Neuronal stem cell (in vitro differentiated cells): ENCODE measurements around the gene MYG1.

ENCODE experiments used
- DNase-seq: peaks from one replicate; pipeline ENCODE4 v3.0.0-alpha.2; 2013; ENCODE audit warnings: low spot score
- H2AFZ ChIP-seq: one replicate; pipeline ENCODE4 v1.6.1; 2013; ENCODE audit warnings: mild to moderate bottlenecking, low read length, inconsistent platforms
- H2AK5ac ChIP-seq: 2 replicates; pipeline ENCODE4 v1.6.1; 2013; ENCODE audit warnings: low read depth, mild to moderate bottlenecking, inconsistent platforms, low read length, moderate library complexity, mixed read lengths
- H2BK120ac ChIP-seq: 2 replicates; pipeline ENCODE4 v1.6.1; 2013; ENCODE audit warnings: low read depth, mild to moderate bottlenecking, inconsistent platforms, low read length, moderate library complexity, mixed read lengths
- H2BK12ac ChIP-seq: one replicate; pipeline ENCODE4 v1.6.1; 2013; ENCODE audit warnings: low read length, inconsistent platforms
- H2BK15ac ChIP-seq: 2 replicates; pipeline ENCODE4 v1.6.1; 2013; ENCODE audit warnings: mild to moderate bottlenecking, low read length, inconsistent platforms, mixed read lengths
- H2BK5ac ChIP-seq: one replicate; pipeline ENCODE4 v1.6.1; 2013; ENCODE audit warnings: inconsistent platforms, mild to moderate bottlenecking, low read length, moderate library complexity
- H3K14ac ChIP-seq: one replicate; pipeline ENCODE4 v1.6.1; 2013; ENCODE audit warnings: low read length, inconsistent platforms
- H3K18ac ChIP-seq: 2 replicates; pipeline ENCODE4 v1.6.1; 2013; ENCODE audit warnings: low read length, inconsistent platforms
- H3K23ac ChIP-seq: 2 replicates; pipeline ENCODE4 v1.6.1; 2013; ENCODE audit warnings: low read depth, mild to moderate bottlenecking, mixed read lengths, low read length, inconsistent platforms; ENCODE audit not compliant: poor library complexity
- H3K27ac ChIP-seq: replicated peaks from 3 replicates; pipeline ENCODE4 v1.5.1; 2013; ENCODE audit warnings: low read length, inconsistent platforms
- H3K27me3 ChIP-seq, 3 experiments: 2 replicates each; pipeline ENCODE4 v1.6.1; 2013; ENCODE audit warnings: low read length in 3 of 3, mild to moderate bottlenecking in 2 of 3, inconsistent platforms in 1 of 3, low read depth in 1 of 3, mixed read lengths in 1 of 3, moderate library complexity in 1 of 3; ENCODE audit not compliant: control insufficient read depth in 3 of 3, insufficient read depth in 3 of 3
- H3K36me3 ChIP-seq, 2 donors: replicated peaks in 1 of 2; 2 replicates each; pipeline ENCODE4 v1.6.1; 2013; ENCODE audit warnings: low read length in 2 of 2; ENCODE audit not compliant: control insufficient read depth in 2 of 2, insufficient read depth in 2 of 2
- H3K4ac ChIP-seq: 2 replicates; pipeline ENCODE4 v1.6.1; 2013; ENCODE audit warnings: inconsistent platforms, mild to moderate bottlenecking, low read length, moderate library complexity
- H3K4me1 ChIP-seq, 2 donors: 1 replicate in 1 of 2; 2 replicates in 1 of 2; pipeline ENCODE4 v1.6.1; 2013; ENCODE audit warnings: low read length in 2 of 2, low read depth in 1 of 2; ENCODE audit not compliant: control insufficient read depth in 2 of 2, insufficient read depth in 1 of 2
- H3K4me2 ChIP-seq: one replicate; pipeline ENCODE4 v1.6.1; 2013; ENCODE audit warnings: mild to moderate bottlenecking, low read length, inconsistent platforms; ENCODE audit not compliant: insufficient read depth, poor library complexity, severe bottlenecking
- H3K4me3 ChIP-seq, 2 donors: 2 replicates each; pipeline ENCODE4 v1.5.1; 2013; ENCODE audit warnings: low read length in 2 of 2, mild to moderate bottlenecking in 2 of 2, inconsistent platforms in 1 of 2, moderate library complexity in 1 of 2
- H3K79me1 ChIP-seq: one replicate; pipeline ENCODE4 v1.6.1; 2013; ENCODE audit warnings: low read depth, mild to moderate bottlenecking, inconsistent platforms, low read length, moderate library complexity
- H3K9ac ChIP-seq: one replicate; pipeline ENCODE4 v1.6.1; 2013; ENCODE audit warnings: mild to moderate bottlenecking, low read depth, low read length, inconsistent platforms; ENCODE audit not compliant: poor library complexity
- H3K9me3 ChIP-seq, 2 donors: replicated peaks in 1 of 2; 2 replicates each; pipeline versions ENCODE3 to v1.6.1; 2013; ENCODE audit warnings: low read length in 2 of 2, mild to moderate bottlenecking in 2 of 2, inconsistent platforms in 1 of 2, low read depth in 1 of 2, mixed read lengths in 1 of 2, moderate library complexity in 1 of 2; ENCODE audit not compliant: control insufficient read depth in 2 of 2, insufficient read depth in 1 of 2
- H4K8ac ChIP-seq: one replicate; pipeline ENCODE4 v1.6.1; 2013; ENCODE audit warnings: low read depth, mild to moderate bottlenecking, inconsistent platforms, low read length, moderate library complexity
- H4K91ac ChIP-seq: one replicate; pipeline ENCODE4 v1.6.1; 2013; ENCODE audit warnings: low read length, low read depth, mild to moderate bottlenecking, inconsistent platforms; ENCODE audit not compliant: poor library complexity
- WGBS, 2 donors: extraction: QIAGEN DNeasy Blood & Tissue Kit; methylation state at CpG; one replicate each; pipeline ENCODE4 v1.1.7; 2013; ENCODE audit warnings: missing lambda C conversion rate in 2 of 2, mixed read lengths in 1 of 2; ENCODE audit not compliant: insufficient read length in 2 of 2, insufficient replicate concordance in 1 of 2; ENCODE audit errors: extremely low coverage in 2 of 2; 5-methylcytosine and 5-hydroxymethylcytosine counted together

MYG1 gene

GRCh38 chr12:53308276-53308675 is 8.8 kb downstream of the MYG1 start:
- H2AFZ ChIP-seq, result no peak overlapping the region
- no peak overlapping the region for H2BK15ac ChIP-seq
- no peak overlapping the region for H3K27ac ChIP-seq
- H3K4ac ChIP-seq, result no peak overlapping the region
- no peak for DNase-seq
- no peak overlapping the region for H2BK5ac ChIP-seq
- no peak overlapping the region for H3K4me3 ChIP-seq
- no peak overlapping the region for H3K14ac ChIP-seq
- H3K36me3 ChIP-seq, result peaks cover 45 to 69% of the 10 kb centered on the region in 2 donors
- no peak overlapping the region for H3K23ac ChIP-seq
- no CpG with 5 or more reads among the region's 4 CpGs for WGBS, 2 donors
- no peak overlapping the region for H2BK12ac ChIP-seq
- no peak overlapping the region for H4K8ac ChIP-seq
- H3K9me3 ChIP-seq, result no peaks in the 10 kb centered on the region
- H3K27me3 ChIP-seq, result no peaks in the 10 kb centered on the region
- H3K18ac ChIP-seq, result no peak overlapping the region
- H3K79me1 ChIP-seq, result no peaks in the 10 kb centered on the region
- no peaks in the 10 kb centered on the region for H3K4me1 ChIP-seq
- H4K91ac ChIP-seq, result no peak overlapping the region
- no peak overlapping the region for H2BK120ac ChIP-seq
- no peak overlapping the region for H2AK5ac ChIP-seq
- no peak overlapping the region for H3K4me2 ChIP-seq
- no peak overlapping the region for H3K9ac ChIP-seq

DNA sequence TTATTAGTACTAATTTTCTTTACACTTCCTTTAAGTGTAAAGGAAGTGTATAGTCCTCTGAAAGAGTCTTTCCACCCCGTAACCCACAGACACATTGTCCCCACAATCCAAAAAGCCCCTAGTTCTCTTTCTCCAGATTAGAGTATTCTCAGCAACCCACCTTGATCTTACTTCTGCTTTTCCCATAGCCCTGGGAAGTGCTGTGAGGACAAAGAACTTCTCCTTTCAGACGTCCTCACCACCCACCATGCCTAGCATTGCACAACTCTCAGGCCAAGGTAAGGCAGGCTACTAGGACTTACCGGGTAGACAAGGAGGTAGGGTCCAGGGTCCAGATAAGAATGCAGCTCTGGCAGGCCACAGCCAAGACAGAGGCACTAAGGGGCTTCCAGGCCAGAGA is 14.5 kb downstream of the MYG1 start:
- H2AFZ ChIP-seq, result no peak overlapping the region
- no peak for DNase-seq

GRCh38 chr12:53320352-53321195 is 21.1 kb downstream of the MYG1 start:
- Histone ChIP-seq H3K14ac (no peak overlapping the region), H2BK15ac (no peak overlapping the region), H3K4me1 (peaks cover 10 to 11% of the 10 kb centered on the region in 2 donors), H3K23ac (no peak overlapping the region), H3K79me1 (peaks cover 3% of the 10 kb centered on the region), H2BK12ac (no peak overlapping the region), H2BK5ac (no peak overlapping the region), H3K4ac (no peak overlapping the region), H4K91ac (no peak overlapping the region), H3K4me2 (peak overlapping the region; percentile 54), H3K9me3 (no peaks in the 10 kb centered on the region), H2AK5ac (no peak overlapping the region), H2BK120ac (no peak overlapping the region), H3K36me3 (peaks cover 6 to 38% of the 10 kb centered on the region in 2 donors), H3K27me3 (peaks cover 0 to 14% (median 0%) of the 10 kb centered on the region in 3 experiments), H3K9ac (no peak overlapping the region), H3K4me3 (peak overlapping the region; percentile 93 to 94), H3K27ac (no peak overlapping the region), H2AFZ (peak overlapping the region; percentile 99), H4K8ac (no peak overlapping the region), H3K18ac (no peak overlapping the region)
- WGBS, 2 donors, result no CpG with 5 or more reads among the region's 10 CpGs
- no peak for DNase-seq

More for the DNA sequence above, 14.5 kb downstream of the MYG1 start:
- Histone ChIP-seq H3K9me3 (peaks cover 0 to 2% of the 10 kb centered on the region in 2 donors), H3K4me2 (no peak overlapping the region), H2BK120ac (no peak overlapping the region), H3K4me3 (no peak overlapping the region), H3K18ac (no peak overlapping the region), H3K14ac (no peak overlapping the region), H2BK12ac (no peak overlapping the region), H3K9ac (no peak overlapping the region), H2BK15ac (no peak overlapping the region), H3K27me3 (no peaks in the 10 kb centered on the region), H4K91ac (no peak overlapping the region), H3K4ac (no peak overlapping the region), H4K8ac (no peak overlapping the region), H2BK5ac (no peak overlapping the region), H3K27ac (no peak overlapping the region), H2AK5ac (no peak overlapping the region), H3K4me1 (no peaks in the 10 kb centered on the region), H3K36me3 (peaks cover 28 to 70% of the 10 kb centered on the region in 2 donors), H3K79me1 (peaks cover 4% of the 10 kb centered on the region), H3K23ac (no peak overlapping the region)
- no CpG with 5 or more reads among the region's 3 CpGs for WGBS, 2 donors

- no peak overlapping the region for H4K91ac ChIP-seq
- no peak overlapping the region for H3K4ac ChIP-seq
- no peak overlapping the region for H2BK5ac ChIP-seq
- no peak overlapping the region for H2BK15ac ChIP-seq
- H3K9ac ChIP-seq, result peak overlapping the region; percentile 35
- peak overlapping the region; percentile 97 for H2AFZ ChIP-seq
- peaks cover 0 to 7% of the 10 kb centered on the region in 2 donors for H3K36me3 ChIP-seq
- peaks cover 1% of the 10 kb centered on the region for H3K79me1 ChIP-seq
- no peak overlapping the region for H3K23ac ChIP-seq
- H3K9me3 ChIP-seq, result no peaks in the 10 kb centered on the region
- peak overlapping the region; percentile 59 to 75 for H3K4me3 ChIP-seq
- H3K27ac ChIP-seq, result no peak overlapping the region
- H3K27me3 ChIP-seq, result peaks cover 0 to 28% (median 27%) of the 10 kb centered on the region in 3 experiments
- H2AK5ac ChIP-seq, result no peak overlapping the region
- peak overlapping the region; percentile 94 for H3K4me2 ChIP-seq
- H3K14ac ChIP-seq, result no peak overlapping the region
- DNase-seq, result no peak
- no peak overlapping the region for H2BK120ac ChIP-seq
- H3K4me1 ChIP-seq, result peaks cover 17 to 20% of the 10 kb centered on the region in 2 donors
- no CpG with 5 or more reads among the region's 28 CpGs for WGBS, 2 donors
- no peak overlapping the region for H4K8ac ChIP-seq
- no peak overlapping the region for H2BK12ac ChIP-seq
- H3K18ac ChIP-seq, result no peak overlapping the region
These were observed 24.8 kb downstream of the MYG1 start for GRCh38 chr12:53324113-53324778.
